GM18507 (cell line): ENCODE data around the gene LMO2.
A peak's percentile ranks its signal among the peaks of the same experiment; 100 is the strongest.
"Not testable (repeated sequence)": the region's sequence is repeated elsewhere in the genome, so short reads cannot be mapped to it uniquely, and the experiment has no call there.

Source experiments
- DNase-seq: peaks from one replicate; pipeline ENCODE4 v3.0.0; 2011; ENCODE audit warnings: low read depth; ENCODE audit not compliant: insufficient read length; ENCODE audit errors: extremely low spot score
- FAIRE-seq: peaks from 2 replicates; lab custom pipeline; 2011; peaks lifted over from hg19 to GRCh38; lab: Jason Lieb, UNC

LMO2 gene

DNA sequence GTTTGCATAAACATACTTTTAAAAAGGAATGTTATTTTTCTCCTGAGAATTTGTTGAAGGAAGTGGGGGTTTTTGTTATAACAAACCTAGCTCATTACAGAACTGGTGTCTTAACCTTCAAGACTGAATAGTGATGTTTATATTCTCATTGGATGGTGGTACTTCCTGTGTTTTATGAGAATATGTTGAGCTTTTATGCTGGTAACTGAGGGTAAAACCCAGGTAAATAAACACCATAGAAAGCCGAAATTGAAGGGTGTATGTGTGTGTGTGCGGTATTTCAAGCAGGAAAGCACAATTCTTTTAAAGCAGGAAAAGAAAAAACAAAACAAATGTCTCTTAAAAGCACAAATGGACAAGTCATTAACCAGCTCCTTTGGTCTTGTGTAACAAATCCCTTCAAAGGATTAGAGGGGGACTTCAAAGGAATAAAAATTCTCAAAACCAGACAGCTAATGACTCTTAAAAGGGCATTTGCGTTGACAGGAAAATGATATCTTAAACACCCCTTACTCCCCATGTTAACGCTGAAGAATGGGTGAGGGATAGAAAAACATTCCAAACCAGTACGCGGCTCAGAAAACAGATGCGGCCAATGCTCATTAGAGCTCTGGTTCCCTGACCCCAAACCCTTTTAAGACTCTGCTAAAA, 23.8 kb downstream of the LMO2 start:
- DNase-seq (no peak), FAIRE-seq (no peak)

DNA sequence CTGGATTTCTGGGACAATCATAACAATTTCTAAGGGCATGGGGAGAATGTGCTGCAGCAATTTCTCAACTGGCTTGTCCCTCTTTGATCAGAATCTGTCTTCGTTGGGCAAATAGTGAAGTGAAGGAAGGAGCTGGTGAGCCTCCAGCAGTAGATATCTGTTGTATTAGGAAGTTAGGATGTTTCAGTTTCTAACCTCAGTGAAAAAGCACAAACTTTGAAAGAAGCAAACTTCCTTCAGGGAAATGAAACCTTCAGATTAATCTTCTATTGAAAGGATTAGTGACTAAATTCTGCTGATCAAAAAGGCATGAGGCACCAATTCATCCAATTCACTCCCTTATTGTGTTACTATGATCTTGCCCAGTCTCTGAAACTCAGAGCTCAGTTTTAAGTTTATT, 24.3 kb downstream of the LMO2 start:
- no peak for DNase-seq
- no peak for FAIRE-seq

DNA sequence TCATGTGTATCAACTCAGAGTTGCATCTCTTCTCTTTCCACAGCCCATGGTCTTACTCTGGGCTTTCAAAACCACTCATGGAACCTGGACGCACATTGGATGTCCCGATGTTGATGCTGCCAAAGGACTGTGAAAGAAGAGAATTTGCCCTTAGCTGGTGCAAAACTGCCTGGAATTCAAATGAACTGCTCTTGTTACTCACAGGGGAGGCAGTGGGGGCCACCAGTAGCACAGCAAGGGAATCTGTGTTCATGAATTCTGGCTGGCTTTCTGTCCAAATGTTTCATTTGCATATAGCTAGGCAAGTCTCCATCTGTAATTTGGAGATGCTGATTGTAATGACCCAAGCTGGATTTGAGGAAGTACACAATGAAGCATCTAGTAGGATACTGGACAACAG, 24.9 kb downstream of the LMO2 start:
- DNase-seq (no peak), FAIRE-seq (no peak)

DNA sequence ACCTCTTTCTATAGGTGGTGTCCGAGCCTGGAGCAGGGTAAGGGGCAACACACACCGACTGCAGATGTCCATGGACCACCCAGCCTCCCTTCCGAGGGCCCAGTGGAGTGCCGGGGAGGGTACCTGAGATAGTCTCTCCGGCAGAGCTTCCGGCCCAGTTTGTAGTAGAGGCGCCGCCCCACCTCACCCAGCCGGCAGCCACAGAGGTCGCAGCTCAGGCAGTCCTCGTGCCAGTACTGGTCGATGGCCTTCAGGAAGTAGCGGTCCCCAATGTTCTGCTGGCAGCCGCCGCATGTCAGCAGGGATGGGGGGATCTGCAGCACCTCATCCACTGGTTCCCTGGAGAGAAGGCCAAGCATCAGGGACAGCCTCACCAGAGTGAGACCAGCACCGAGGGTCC, 27.4 kb downstream of the LMO2 start:
- DNase-seq (no peak), FAIRE-seq (no peak)

DNA sequence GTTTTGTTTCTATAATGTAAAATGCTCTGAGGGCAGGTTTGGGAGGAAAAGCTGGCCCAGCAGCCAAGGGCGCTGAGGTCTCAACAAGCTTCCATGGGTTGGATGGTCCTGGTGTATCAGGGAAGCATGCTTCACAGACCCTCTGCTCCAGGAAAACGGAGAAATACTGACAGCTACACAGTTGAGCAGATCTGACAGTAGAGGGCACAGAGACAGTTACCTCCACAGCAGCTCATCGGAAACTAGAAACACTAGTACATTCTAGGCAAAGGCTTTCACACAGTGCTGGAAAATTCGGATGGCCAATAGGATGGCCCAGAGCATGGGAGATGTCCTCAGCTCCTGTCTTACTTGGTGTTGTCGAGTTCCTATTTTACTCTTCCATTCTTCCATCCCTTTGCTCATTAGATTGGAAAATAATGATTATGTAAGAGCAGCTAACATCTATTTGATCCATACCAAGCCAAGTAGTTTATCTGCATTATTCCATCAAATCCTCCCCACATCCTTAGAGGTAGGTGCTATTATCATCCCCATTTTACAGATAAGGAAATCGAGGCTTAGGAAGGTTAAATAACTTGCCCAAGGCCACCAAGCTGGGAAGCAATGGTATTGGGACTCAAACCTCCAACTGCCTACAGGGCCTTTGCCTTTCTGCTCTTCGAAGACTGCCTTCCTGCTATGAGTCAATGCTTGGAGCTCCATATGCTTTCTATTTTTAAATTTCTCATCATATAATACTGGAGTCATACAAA, 28.3 kb downstream of the LMO2 start:
- DNase-seq (no peak), FAIRE-seq (no peak)

DNA sequence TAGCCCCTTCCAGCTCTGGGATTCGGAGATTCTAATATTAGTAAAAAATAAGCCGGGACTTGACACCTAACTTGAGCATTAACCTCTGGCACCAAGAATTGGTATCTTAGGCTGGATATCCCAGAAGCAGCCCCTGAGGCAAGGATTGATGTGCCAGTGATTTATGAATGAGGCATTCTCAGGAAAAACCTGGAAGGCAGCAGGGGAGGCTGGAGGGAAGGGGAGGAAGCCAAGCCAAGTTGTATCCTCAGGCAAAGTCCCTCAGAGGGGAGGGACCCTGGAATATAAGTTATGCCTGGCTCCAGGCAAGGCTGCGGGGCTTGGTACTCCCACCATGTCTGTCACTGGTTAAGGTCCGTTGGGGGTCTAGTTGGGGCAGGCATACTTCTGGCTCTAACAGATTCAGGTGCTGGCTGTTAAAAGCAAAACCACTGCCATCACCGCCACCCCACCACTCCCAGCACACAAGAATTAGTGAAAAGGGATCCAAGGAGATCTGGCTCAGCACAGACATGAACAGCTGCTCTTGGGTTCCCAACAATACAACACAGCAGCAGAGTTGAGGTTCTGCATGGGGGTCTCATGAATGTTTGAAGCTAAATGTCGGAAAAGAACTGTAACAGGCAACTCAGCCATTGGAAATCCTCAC, 29.8 kb downstream of the LMO2 start:
- DNase-seq (no peak), FAIRE-seq (no peak)

DNA sequence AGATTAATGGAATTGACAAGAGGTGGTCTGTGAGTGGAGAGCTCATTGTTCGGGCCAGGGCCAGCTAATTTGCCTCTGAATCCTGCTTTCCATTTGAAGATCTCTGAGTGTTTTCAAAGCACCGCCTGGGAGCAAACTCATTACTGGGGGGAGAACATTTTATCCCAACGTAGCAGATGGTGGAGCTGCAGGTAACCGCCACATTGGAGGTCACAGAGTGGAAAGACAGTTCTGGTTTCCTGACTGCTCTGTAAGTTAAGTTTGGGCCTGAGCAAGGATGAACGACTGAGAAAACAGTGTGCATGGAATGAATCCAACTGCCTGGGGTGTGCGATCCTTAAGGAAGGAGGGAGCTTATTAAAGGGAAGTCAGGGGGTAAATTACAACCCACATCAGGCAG, 30.5 kb downstream of the LMO2 start:
- DNase-seq (no peak), FAIRE-seq (no peak)

DNA sequence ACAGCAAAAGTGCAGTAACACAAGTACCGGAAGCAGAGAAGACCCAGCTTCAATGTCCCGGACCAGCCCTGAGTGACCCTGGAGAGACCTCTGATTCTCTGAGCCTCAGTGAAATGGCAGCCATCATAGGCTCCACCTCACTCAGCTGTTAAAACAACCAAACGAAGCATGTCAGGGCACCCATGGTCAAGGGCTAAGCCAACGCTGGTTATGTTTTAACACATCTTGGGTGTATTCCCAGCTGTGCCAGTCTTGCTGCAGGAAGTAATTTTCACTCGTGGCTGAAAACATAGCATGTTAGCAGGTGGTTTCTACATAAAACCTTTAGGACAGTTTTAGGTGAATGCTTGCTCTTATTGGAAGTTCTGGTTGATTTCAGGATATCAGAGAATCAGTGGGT, 30.9 kb downstream of the LMO2 start:
- FAIRE-seq, result no peak
- DNase-seq, result no peak

DNA sequence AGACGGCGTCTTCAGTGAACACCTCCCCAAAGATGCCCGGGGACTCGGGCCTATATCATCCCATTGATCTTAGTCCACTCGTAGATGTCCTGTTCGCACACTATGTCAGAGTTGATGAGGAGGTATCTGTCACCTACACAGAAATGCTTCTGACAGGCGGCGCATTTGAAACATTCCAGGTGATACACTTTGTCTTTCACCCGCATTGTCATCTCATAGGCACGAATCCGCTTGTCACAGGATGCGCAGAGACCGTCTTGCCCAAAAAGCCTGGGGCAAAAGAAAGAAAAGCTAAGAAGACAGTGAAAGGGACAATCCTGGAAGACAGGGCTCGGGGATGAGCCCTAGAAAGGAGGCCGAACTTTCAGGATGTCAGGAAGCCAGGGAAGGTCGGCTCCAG, 32.6 kb downstream of the LMO2 start:
- FAIRE-seq, result no peak
- DNase-seq, result no peak

DNA sequence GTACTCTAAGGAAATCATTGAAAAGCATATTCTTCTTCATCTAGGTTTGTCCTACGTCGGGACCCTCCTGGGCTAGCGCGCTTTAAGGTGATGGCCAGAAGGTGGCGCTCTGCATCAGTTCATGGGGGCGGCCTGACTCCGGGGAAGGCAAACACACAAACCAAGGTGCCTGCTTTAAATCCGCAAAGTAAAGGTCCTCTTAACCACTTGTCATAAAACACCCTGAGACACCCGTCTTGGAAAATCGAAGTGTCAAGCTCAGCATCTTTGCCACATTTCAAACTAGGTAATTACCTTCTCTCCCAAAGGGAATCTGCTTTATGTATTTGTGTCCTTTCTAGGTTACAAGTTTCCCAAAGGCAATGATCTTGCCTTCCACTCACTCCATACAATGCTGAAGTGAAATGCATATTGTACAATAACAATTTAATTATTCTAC, 33.9 kb downstream of the LMO2 start:
- peak; percentile 80 for FAIRE-seq

DNA sequence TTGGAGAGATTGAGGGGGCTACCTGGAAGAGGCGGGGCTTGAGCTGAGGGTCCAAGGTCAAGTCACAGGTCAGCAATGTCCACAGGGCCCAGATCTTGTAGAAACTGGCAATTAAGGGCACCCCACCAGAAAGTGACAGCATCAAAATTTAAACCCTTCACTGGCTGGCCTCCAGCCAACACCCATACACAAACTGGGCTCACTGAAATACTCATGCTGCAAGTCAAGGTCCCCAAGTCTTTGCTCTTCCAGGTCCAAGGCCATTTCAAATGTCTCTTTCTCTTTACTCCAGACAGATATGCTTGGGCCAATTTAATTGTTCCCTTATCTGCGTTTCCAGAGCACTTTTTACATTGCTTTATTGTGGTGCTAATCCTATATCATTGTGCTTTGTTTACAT, 36.4 kb downstream of the LMO2 start:
- FAIRE-seq (no peak), DNase-seq (no peak)

More for the DNA sequence above, 33.9 kb downstream of the LMO2 start:
- peak; percentile 36 for DNase-seq

DNA sequence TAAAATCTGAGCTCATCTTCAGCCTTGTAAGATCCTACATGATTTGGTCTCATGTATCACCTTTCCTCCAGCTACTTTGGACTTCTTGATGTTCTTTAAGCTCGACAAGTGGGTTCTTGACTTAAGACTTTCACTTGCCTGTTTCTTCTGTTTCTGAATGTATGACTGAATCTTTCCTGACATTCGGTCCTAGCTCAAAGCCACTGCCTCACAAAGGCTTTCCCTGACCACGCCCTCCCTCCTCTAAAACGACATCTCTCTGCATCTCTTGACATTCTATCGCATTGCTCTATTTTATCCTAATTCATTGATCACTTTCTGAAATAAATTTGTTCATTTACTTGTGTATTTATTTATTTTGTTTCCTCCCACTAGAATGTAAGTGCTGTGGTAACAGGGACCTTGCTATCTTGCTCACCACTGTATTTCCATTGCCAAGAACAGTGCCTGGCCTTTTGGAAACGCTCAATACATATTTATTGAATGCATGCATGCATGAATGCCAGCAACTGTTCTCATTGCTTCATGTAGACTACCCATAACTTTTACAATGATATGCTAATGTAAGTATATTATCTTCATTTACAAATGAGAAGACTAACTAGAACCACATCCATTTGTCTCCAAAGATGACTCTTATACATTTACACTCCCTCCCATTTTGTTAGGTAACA, 43.0 kb downstream of the LMO2 start:
- no peak for FAIRE-seq
- no peak for DNase-seq

DNA sequence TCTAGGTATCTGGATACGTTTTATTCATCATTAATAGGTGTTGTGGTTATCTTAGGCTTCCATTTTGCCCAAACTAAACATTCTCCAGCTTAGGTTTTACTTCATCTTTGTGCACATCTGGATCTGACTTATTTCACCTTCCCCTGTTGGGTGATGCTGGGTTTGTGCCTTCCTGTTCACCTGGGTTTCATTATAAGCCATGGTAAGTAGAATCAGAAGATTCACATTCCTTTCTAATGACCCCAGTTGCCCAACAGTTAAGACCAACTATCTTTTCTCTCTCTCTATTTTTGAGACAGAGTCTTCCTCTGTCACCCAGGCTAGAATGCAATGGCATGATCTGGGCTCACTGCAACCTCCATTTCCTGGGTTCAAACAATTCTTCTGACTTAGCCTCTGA, 44.6 kb downstream of the LMO2 start:
- no peak for FAIRE-seq

DNA sequence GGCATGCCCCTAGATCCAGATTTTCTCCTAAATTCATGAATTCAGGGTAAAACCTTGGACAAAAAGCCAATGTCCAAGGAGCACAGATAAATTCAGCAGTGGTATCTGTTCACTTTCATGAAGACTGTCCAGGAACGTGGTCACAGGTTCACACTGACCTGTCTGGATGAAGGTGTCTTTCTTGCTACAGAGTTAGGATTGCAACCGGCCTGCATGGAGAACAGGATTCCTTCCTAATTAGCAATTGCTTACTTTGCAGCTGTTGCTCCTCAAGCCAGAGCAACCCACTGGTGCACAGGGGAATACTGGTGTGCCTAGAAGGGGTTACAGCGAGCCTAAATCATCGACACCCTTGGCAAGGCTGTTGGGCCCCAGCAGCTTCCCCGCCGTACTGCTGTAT, 47.6 kb downstream of the LMO2 start:
- FAIRE-seq (no peak), DNase-seq (no peak)

More for the DNA sequence above, 44.6 kb downstream of the LMO2 start:
- no peak for DNase-seq

DNA sequence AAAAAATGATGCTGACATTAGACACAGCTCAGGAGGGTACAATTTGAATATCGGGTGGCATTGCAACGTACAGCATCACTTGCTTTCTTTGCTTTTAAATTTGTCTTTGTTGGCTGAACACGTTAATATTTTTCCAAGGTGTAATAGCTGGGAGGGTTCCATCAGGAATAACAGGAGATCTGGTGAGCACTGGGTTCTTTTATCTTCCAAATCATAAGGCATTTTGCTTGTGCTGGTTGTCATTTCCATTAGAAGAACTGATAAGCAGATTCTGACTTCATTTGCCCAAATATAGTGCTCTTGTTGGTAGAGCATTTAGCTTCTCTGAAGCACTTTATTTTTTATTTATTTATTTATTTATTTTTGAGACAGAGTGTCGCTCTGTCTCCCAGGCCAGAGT, 48.9 kb downstream of the LMO2 start:
- DNase-seq, result no peak
- no peak for FAIRE-seq

DNA sequence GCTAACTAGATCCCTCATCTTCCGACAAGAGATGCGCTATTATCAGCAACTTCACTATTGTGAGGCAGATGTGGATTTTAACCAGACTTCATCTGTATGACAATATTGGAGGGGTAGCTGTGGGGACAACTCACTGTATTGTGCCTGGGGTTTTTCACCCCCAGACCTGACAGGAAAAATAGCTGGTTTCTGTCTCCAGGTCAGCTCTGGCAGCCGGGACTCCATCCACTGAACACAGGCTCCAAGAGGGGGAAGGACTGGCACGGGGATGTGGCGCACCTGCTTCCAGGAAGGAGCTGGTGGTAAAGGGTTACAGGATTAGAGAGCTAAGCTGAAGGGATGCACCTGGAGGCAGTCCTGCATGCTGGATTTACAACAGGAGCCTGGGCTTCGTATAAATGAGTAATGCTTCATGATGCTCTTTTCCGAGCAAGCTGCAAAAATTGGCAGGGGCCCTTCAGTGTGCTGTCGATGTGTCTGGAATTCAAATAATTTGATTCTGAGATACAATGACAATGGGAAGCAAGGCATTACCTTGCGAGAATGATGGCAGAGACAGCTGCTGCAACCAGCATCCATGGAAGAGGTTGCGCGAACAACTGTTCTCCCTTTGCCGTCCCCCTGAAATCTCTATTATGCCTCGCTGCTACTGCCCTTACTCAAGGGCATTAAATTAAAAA, 49.5 kb downstream of the LMO2 start:
- DNase-seq (no peak), FAIRE-seq (no peak)

DNA sequence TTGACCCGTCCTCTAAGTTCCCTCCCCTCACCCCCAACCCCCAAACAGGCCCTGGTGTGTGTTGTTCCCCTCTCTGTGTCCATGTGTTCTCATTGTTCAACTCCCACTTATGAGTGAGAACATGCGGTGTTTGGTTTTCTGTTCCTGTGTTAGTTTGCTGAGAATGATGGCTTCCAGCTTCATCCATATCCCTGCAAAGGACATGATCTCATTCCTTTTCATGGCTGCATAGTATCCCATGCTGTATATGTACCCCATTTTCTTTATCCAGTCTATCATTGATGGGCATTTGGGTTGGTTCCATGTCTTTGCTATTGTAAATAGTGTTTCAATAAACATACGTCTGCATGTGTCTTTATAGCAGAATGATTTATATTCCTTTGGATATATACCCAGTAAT, 53.6 kb downstream of the LMO2 start:
- not testable (repeated sequence) for FAIRE-seq, DNase-seq

DNA sequence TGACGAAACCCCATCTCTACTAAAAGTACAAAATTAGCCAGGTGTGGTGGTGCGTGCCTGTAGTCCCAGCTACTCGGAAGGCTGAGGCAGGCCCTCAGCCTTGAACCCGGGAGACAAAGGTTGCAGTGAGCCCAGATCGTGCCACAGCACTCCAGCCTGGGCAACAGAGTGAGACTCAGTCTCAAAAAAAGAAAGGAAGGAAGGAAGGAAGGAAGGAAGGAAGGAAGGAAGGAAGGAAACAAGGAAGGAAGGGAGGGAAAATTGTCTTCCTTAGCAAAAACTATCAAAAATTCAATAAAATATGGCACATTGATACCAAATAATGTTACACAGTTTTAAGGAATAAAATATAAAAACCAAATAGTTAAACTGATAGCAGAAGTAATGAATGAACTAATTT, 54.5 kb downstream of the LMO2 start:
- FAIRE-seq, DNase-seq: not testable (repeated sequence)

DNA sequence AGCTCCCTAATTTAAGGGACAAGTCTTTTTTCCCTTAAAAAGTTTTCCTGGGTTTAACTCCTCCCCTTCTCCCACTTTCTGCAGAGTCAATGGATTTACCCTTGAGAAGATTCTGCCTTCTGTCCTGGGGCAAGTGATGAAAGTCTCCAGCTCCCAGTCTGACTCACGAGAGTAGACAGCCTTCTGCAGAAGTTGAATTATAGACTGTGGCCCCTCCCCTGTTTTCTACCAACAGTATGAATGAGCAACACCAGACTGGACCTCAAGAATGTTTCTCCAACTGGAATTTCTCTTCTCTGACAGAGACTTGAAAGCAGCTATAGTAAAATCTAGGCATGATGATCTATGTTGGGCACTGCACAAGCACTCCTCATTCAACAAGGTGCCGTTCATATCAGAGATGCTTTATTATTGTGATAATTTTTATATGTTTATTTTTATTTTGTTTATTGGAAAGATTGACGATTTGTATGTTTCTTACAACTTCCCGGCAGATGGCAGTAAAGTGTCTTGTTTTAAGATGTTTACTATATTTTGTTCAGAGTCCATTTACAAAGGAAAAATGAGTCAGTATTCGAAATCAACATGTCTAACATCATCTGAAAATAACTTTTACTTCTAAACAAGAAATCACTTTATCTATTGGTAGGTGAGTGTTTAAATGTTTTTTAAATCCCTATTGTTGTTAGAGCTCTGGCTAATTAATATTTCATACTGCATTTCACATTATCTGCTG, 56.6 kb downstream of the LMO2 start:
- FAIRE-seq (peak; percentile 5), DNase-seq (no peak)
